A673 (cell line): Measurements from ENCODE around the gene CHMP6. TPM values are rescaled to one million over a fixed set of nuclear protein-coding genes. Genes with fewer than 3 reads are reported as not detected.

Experiments
- BruUV-seq: library from RNA; stranded (reverse); fragments of 400-500 nt; replicated peaks from 2 replicates; lab custom pipeline; 2021; lab: Mats Ljungman, UMichigan
- CTCF ChIA-PET: fragments of 300-600 bp; sonication (Branson Sonifier 250); formaldehyde crosslinking; loops from one replicate; lab custom pipeline; 2022; ENCODE audit warnings: antibody characterized with exemption; lab: Charles Lee
- POLR2A ChIA-PET: fragments of 300-600 bp; sonication (Branson Sonifier 250); formaldehyde crosslinking; loops from one replicate; lab custom pipeline; 2022; ENCODE audit warnings: antibody characterized with exemption; ENCODE audit not compliant: low non-redundant PET; lab: Charles Lee
- DNase-seq: peaks from one replicate; pipeline ENCODE4 v3.0.0-alpha.2; 2015; ENCODE audit warnings: low spot score
- H3K27ac ChIP-seq: fragments of 200-600 bp; sonication (generic); 2 replicates; pipeline ENCODE4 v1.5.1; 2016; ENCODE audit warnings: mixed run types, low read depth, mild to moderate bottlenecking, mixed read lengths, antibody characterized with exemption, low read length; ENCODE audit not compliant: poor library complexity, severe bottlenecking
- H3K27me3 ChIP-seq: fragments of 200-600 bp; sonication (generic); replicated peaks from 2 replicates; pipeline ENCODE4 v1.6.1; 2017; ENCODE audit warnings: mixed run types, low read depth, mild to moderate bottlenecking, mixed read lengths, antibody characterized with exemption, low read length; ENCODE audit not compliant: insufficient read depth, poor library complexity
- H3K36me3 ChIP-seq: fragments of 200-600 bp; sonication (generic); 2 replicates; pipeline ENCODE4 v1.6.1; 2016; ENCODE audit warnings: mixed run types, mild to moderate bottlenecking, mixed read lengths, antibody characterized with exemption, low read length; ENCODE audit not compliant: insufficient read depth, poor library complexity, severe bottlenecking
- H3K4me1 ChIP-seq: fragments of 200-600 bp; sonication (generic); 2 replicates; pipeline ENCODE4 v1.6.1; 2017; ENCODE audit warnings: mixed run types, mild to moderate bottlenecking, mixed read lengths, antibody characterized with exemption, low read length; ENCODE audit not compliant: insufficient read depth, poor library complexity, severe bottlenecking
- H3K4me3 ChIP-seq: fragments of 200-600 bp; sonication (generic); 2 replicates; pipeline ENCODE4 v1.5.1; 2016; ENCODE audit warnings: low read depth, mixed run types, mild to moderate bottlenecking, mixed read lengths, low read length; ENCODE audit not compliant: poor library complexity, severe bottlenecking
- H3K9me3 ChIP-seq: fragments of 200-600 bp; sonication (generic); 2 replicates; pipeline ENCODE4 v1.6.1; 2016; ENCODE audit warnings: mixed run types, low read depth, mild to moderate bottlenecking, mixed read lengths, antibody characterized with exemption, low read length; ENCODE audit not compliant: poor library complexity, severe bottlenecking
- EZH2 ChIP-seq: fragments of 200-600 bp; sonication (generic); IDR thresholded peaks from 2 replicates; pipeline ENCODE4 v1.6.1; 2017; ENCODE audit warnings: borderline replicate concordance, low read depth, mild to moderate bottlenecking, mixed read lengths, antibody characterized with exemption, low read length; ENCODE audit not compliant: poor library complexity, severe bottlenecking
- intact Hi-C: fragments of 100-400 bp; cut with micrococcal nuclease; formaldehyde crosslinking; loops from one replicate; pipeline ENCODE4 v1.10.0; 2022; ENCODE audit not compliant: unreplicated experiment
- total RNA-seq: library from RNA; stranded (reverse); gene quantifications from 2 replicates; pipeline ENCODE4 v1.2.3, GENCODE V29; 2021
- TF ChIP-seq, protein P1 (sequence below): fragments of 300-800, 200-600 bp; sonication (generic); conservative IDR thresholded peaks from 2 replicates; pipeline ENCODE4 v1.5.1; 2017; ENCODE audit warnings: low read depth, mild to moderate bottlenecking, antibody characterized with exemption, low read length, moderate library complexity, mixed read lengths

Gene CHMP6
- total RNA-seq, 1 experiment from 2014 or later: 18.7 TPM

DNA sequence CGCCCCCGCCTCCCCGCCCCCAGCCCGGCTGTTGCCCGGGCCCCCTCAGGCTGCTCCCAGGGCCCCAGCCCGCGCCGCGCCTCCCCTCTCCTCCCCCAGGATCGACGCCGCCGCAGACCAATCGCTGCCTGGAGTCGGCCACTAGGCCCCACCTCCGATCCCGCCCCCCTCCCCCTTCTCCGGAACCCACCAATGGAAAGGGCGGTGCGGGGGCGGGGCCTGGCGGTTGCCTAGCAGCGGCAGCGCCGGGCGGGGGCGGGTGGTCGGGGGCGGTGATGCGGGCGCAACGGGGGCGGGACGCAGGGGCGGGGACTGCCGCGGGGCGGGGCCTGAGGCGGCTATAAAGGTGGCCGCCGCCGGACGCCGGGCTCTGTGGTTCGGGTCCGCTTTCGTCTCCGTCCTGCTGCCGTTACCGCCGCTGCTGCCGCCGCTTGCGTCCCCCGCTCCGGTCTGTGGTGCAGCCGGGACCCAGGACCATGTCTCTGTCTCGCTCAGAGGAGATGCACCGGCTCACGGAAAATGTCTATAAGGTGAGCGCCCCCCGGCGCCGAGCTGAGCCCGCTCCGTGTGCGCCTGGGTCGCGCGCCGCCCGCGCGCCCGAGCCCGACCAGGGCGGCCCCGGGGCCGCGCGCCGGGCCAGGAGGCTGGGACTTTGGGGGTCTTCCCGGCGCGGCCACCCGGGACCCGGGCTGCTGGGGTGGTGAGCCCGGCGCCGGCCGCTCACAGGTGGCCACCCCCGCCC lies 43.3 kb downstream of the CHMP6 start, which contains the start of gene BAIAP2:
BAIAP2 (plus strand) TSS at position 373 of the 742 bp plus-strand sequence; CDS start at position 477, 104 bp downstream.
- ChIA-PET POLR2A (interaction anchor here (0.6 kb wide), 1 partner anchor 360 kb away, joined by 3 read pairs; no protein-coding TSS in a partner anchor), CTCF (no interaction called here)
- peaks cover 30% of the 10 kb centered on the region for H3K4me1 ChIP-seq
- no peaks in the 10 kb centered on the region for H3K9me3 ChIP-seq
- H3K36me3 ChIP-seq: no peaks in the 10 kb centered on the region
- peak; percentile 96 for DNase-seq
- TF ChIP-seq EZH2: no peak
- TF ChIP-seq, protein P1, sequence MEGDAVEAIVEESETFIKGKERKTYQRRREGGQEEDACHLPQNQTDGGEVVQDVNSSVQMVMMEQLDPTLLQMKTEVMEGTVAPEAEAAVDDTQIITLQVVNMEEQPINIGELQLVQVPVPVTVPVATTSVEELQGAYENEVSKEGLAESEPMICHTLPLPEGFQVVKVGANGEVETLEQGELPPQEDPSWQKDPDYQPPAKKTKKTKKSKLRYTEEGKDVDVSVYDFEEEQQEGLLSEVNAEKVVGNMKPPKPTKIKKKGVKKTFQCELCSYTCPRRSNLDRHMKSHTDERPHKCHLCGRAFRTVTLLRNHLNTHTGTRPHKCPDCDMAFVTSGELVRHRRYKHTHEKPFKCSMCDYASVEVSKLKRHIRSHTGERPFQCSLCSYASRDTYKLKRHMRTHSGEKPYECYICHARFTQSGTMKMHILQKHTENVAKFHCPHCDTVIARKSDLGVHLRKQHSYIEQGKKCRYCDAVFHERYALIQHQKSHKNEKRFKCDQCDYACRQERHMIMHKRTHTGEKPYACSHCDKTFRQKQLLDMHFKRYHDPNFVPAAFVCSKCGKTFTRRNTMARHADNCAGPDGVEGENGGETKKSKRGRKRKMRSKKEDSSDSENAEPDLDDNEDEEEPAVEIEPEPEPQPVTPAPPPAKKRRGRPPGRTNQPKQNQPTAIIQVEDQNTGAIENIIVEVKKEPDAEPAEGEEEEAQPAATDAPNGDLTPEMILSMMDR: no peak
- intact Hi-C loops: loop anchor here (5.0 kb wide), 1 partner anchor 62 kb away; no protein-coding TSS in a partner anchor
- no peaks in the 10 kb centered on the region for H3K27me3 ChIP-seq
- H3K4me3 ChIP-seq: peak within 1 kb of the TSS; percentile 91
- no TSS peak for BruUV-seq
- peak within 1 kb of the TSS; percentile 70 for H3K27ac ChIP-seq

DNA sequence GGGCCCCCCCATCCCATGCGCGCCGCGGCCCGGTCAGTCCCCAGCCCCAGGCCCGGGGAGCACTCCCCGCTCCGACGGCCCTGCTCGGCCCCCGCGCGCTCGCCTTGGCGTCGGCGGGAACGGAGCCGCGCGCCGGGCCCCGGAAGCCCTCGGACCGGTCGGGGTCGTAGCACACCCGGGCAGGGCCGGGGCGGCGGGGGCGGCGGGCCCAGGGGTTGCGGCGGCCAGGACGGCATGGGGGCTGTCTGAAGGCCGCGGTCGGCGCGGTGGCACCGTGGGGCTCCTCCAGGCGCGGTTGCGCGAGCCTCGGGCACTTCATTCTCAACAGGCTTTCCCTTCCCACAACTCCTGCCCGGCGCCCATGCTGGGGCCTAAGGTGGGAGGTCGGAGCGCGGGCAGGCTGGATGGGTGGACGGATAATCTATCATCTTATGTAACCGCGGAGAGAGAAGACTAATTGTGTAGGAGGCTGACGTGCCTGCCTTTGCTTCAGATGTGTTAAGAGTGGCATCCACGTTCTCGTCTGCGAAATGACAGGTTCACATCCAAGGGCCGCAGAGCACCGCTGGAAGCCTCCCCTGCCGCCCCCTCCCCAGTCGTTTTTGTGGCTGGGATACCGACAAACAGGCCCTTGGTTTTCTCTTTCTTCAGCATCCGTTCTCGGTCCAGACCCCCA lies 44.0 kb downstream of the CHMP6 start:
- peak; percentile 20 for DNase-seq
- Histone ChIP-seq H3K36me3 (no peaks in the 10 kb centered on the region), H3K4me1 (peaks cover 37% of the 10 kb centered on the region), H3K4me3 (peak overlapping the region; percentile 66), H3K9me3 (no peaks in the 10 kb centered on the region), H3K27me3 (no peaks in the 10 kb centered on the region), H3K27ac (peak overlapping the region; percentile 61)
- intact Hi-C loops: loop anchor here (5.0 kb wide), 1 partner anchor 62 kb away; no protein-coding TSS in a partner anchor
- BruUV-seq: no TSS peak
- CTCF ChIA-PET: no interaction called here
- TF ChIP-seq EZH2: no peak
- TF ChIP-seq, protein P1: no peak
- POLR2A ChIA-PET: no interaction called here

DNA sequence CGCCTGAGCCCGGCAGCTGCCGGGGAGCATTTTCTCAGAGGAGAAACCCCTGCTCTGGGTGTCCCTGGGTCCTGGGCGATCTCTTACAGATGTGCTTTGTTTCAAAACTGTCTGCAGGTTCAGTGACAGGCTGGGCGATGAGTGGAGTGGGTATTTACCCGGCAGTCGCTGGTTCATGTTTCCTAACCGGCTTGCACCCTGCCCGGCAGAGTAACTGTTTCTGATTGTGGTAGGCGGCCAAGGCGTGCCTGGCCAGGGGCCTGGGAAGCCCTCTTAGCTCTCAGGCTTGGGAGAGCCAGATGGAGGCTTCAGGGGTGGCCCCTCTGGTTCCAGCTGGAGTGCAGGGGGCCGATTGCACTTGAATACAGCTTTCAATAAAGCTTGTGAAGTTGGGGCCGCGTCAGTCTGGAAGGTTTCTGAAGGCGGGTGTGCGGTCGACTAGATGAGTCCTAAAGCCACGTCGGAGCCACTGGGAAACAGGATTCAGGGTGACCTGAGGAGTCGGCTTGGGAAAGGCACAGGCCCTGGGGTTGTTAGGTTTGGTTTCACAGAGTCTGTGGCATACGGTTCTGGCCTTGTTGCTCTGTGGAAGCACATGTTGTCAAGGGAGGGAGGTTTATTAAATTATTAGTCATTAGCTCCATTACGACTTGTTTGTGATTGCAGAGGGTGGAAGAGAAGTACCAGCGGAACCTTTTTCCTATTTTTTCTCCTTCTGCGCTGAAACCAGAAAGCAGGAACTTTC lies 44.7 kb downstream of the CHMP6 start:
- Histone ChIP-seq H3K36me3 (no peaks in the 10 kb centered on the region), H3K4me3 (peak overlapping the region; percentile 66), H3K9me3 (no peaks in the 10 kb centered on the region), H3K27ac (no peak overlapping the region), H3K4me1 (peaks cover 42% of the 10 kb centered on the region), H3K27me3 (no peaks in the 10 kb centered on the region)
- intact Hi-C loops: loop anchor here (5.0 kb wide), 1 partner anchor 61 kb away; no protein-coding TSS in a partner anchor
- TF ChIP-seq, protein P1: no peak
- TF ChIP-seq EZH2: no peak
- DNase-seq: no peak
- BruUV-seq: no TSS peak
- POLR2A ChIA-PET: no interaction called here
- CTCF ChIA-PET: no interaction called here
